Ascending aorta (tissue), 2 donors: ENCODE data around the gene RNF43. TPM values are rescaled to one million over a fixed set of nuclear protein-coding genes. Genes with fewer than 3 reads are reported as not detected.

Source experiments
- DNase-seq, 2 donors: peaks; one replicate each; pipeline ENCODE4 v3.0.0-alpha.2; 2019; ENCODE audit warnings: low spot score in 2 of 2
- H3K27ac ChIP-seq, 2 donors: fragments of 200-600 bp; sonication (generic); one replicate each; pipeline ENCODE4 v1.5.1; 2016 to 2017; ENCODE audit warnings: mild to moderate bottlenecking in 1 of 2
- H3K27me3 ChIP-seq: fragments of 200-600 bp; sonication (generic); one replicate; pipeline ENCODE4 v1.5.1; 2017
- H3K36me3 ChIP-seq, 2 donors: fragments of 200-600 bp; sonication (generic); one replicate each; pipeline ENCODE4 v1.5.1; 2016
- H3K4me1 ChIP-seq, 2 donors: fragments of 200-600 bp; sonication (generic); one replicate each; pipeline ENCODE4 v1.5.1; 2016 to 2017; ENCODE audit warnings: mild to moderate bottlenecking in 1 of 2
- H3K4me3 ChIP-seq, 2 donors: fragments of 200-600 bp; sonication (generic); one replicate each; pipeline ENCODE4 v1.5.1; 2016 to 2017; ENCODE audit warnings: mild to moderate bottlenecking in 1 of 2
- H3K9me3 ChIP-seq, 2 donors: fragments of 200-600 bp; sonication (generic); one replicate each; pipeline ENCODE4 v1.5.1; 2016
- CTCF ChIP-seq, 3 experiments: fragments of 200-600 bp in 2 of 3; fragments of 450-650 bp in 1 of 3; sonication (generic) in 2 of 3; IDR thresholded peaks; one replicate each; pipeline ENCODE4 v1.5.1; 2016 to 2019; ENCODE audit warnings: antibody characterized with exemption in 3 of 3, mild to moderate bottlenecking in 1 of 3, moderate library complexity in 1 of 3
- intact Hi-C: fragments of 100-400 bp; cut with DNase I; formaldehyde crosslinking; loops from one replicate; pipeline ENCODE4 v1.15.1; 2023
- total RNA-seq: library from RNA; depleted of rRNA; stranded (reverse); fragments of >200 nt; gene quantifications from one replicate; pipeline ENCODE4 v1.1.0, GENCODE V29; 2016

RNF43 gene
- total RNA-seq, 1 donor from 2014 or later = 0.53 TPM

GRCh38 chr17:58436805-58437239 lies 19.5 kb upstream of the RNF43 start:
- Histone ChIP-seq H3K27me3 (no peaks in the 10 kb centered on the region), H3K4me3 (no peak overlapping the region), H3K36me3 (no peaks in the 10 kb centered on the region), H3K9me3 (no peaks in the 10 kb centered on the region), H3K27ac (no peak overlapping the region), H3K4me1 (no peaks in the 10 kb centered on the region)
- intact Hi-C loops = no loop called here
- no peak for TF ChIP-seq CTCF (IDR thresholded peaks at IDR 0.05)
- no peak for DNase-seq

- Histone ChIP-seq H3K36me3 (no peaks in the 10 kb centered on the region), H3K27me3 (no peaks in the 10 kb centered on the region), H3K4me1 (no peaks in the 10 kb centered on the region), H3K9me3 (no peaks in the 10 kb centered on the region), H3K27ac (no peak overlapping the region), H3K4me3 (no peak overlapping the region)
- DNase-seq = no peak
- no peak for TF ChIP-seq CTCF (IDR thresholded peaks at IDR 0.05)
- intact Hi-C loops = no loop called here
These were observed 18.9 kb upstream of the RNF43 start for GRCh38 chr17:58436245-58436644.

GRCh38 chr17:58432806-58433573 lies 15.7 kb upstream of the RNF43 start:
- Histone ChIP-seq H3K9me3 (no peaks in the 10 kb centered on the region), H3K27me3 (no peaks in the 10 kb centered on the region), H3K4me1 (no peaks in the 10 kb centered on the region), H3K36me3 (no peaks in the 10 kb centered on the region), H3K27ac (no peak overlapping the region), H3K4me3 (no peak overlapping the region)
- intact Hi-C loops = no loop called here
- DNase-seq = no peak
- TF ChIP-seq CTCF (IDR thresholded peaks at IDR 0.05) = no peak

GRCh38 chr17:58427807-58428206 lies 10.5 kb upstream of the RNF43 start:
- Histone ChIP-seq H3K36me3 (no peaks in the 10 kb centered on the region), H3K9me3 (no peaks in the 10 kb centered on the region), H3K4me1 (no peaks in the 10 kb centered on the region), H3K27ac (no peak overlapping the region), H3K4me3 (no peak overlapping the region), H3K27me3 (no peaks in the 10 kb centered on the region)
- no peak for DNase-seq
- intact Hi-C loops = no loop called here
- no peak for TF ChIP-seq CTCF (IDR thresholded peaks at IDR 0.05)

GRCh38 chr17:58421711-58422110 lies 4.4 kb upstream of the RNF43 start:
- intact Hi-C loops = no loop called here

More at GRCh38 chr17:58421711-58422110, 4.4 kb upstream of the RNF43 start:
- no peak overlapping the region for H3K4me3 ChIP-seq
- no peak overlapping the region for H3K27ac ChIP-seq
- no peak for DNase-seq
- no peaks in the 10 kb centered on the region for H3K9me3 ChIP-seq
- no peaks in the 10 kb centered on the region for H3K27me3 ChIP-seq
- no peaks in the 10 kb centered on the region for H3K4me1 ChIP-seq
- no peaks in the 10 kb centered on the region for H3K36me3 ChIP-seq
- no peak for TF ChIP-seq CTCF (IDR thresholded peaks at IDR 0.05)
